Measurements from ENCODE around the gene HSF2BP.

Gene HSF2BP

GRCh38 chr21:43588957-43589356 is 70.3 kb downstream of the HSF2BP start:
- H3K9me3 ChIP-seq (ENCODE audit: control insufficient read depth in 5 of 5, low read length in 5 of 5), result no peaks in the 10 kb centered on the region
- no peaks in the 10 kb centered on the region for H3K27me3 ChIP-seq (ENCODE audit: control insufficient read depth in 5 of 5, insufficient read depth in 4 of 5, low read length in 5 of 5)
- H3K4me1 ChIP-seq (ENCODE audit: control insufficient read depth in 5 of 5, insufficient read depth in 5 of 5, low read length in 5 of 5), result peaks cover 3 to 28% (median 24%) of the 10 kb centered on the region in 5 donors
- H3K36me3 ChIP-seq (ENCODE audit: control insufficient read depth in 5 of 5, insufficient read depth in 5 of 5, low read length in 5 of 5), result no peaks in the 10 kb centered on the region
- no peak overlapping the region for H3K4me3 ChIP-seq (ENCODE audit: low read depth in 1 of 5, low read length in 5 of 5)
- no peak overlapping the region for H3K27ac ChIP-seq (ENCODE audit: low read depth, low read length)
- H3K9ac ChIP-seq (ENCODE audit: low read length in 5 of 5), result no peak overlapping the region

- no peaks in the 10 kb centered on the region for H3K36me3 ChIP-seq (ENCODE audit: control insufficient read depth in 5 of 5, insufficient read depth in 5 of 5, low read length in 5 of 5)
- peak overlapping the region in 2 of 5 donors; percentile 3 to 9 for H3K4me3 ChIP-seq (ENCODE audit: low read depth in 1 of 5, low read length in 5 of 5)
- no peak overlapping the region for H3K9ac ChIP-seq (ENCODE audit: low read length in 5 of 5)
- no peaks in the 10 kb centered on the region for H3K9me3 ChIP-seq (ENCODE audit: control insufficient read depth in 5 of 5, low read length in 5 of 5)
- H3K4me1 ChIP-seq (ENCODE audit: control insufficient read depth in 5 of 5, insufficient read depth in 5 of 5, low read length in 5 of 5), result peaks cover 3 to 21% (median 19%) of the 10 kb centered on the region in 5 donors
- H3K27me3 ChIP-seq (ENCODE audit: control insufficient read depth in 5 of 5, insufficient read depth in 4 of 5, low read length in 5 of 5), result no peaks in the 10 kb centered on the region
- peak overlapping the region; percentile 87 for H3K27ac ChIP-seq (ENCODE audit: low read depth, low read length)
Observed at GRCh38 chr21:43585924-43586413, 73.3 kb downstream of the HSF2BP start.

GRCh38 chr21:43585514-43585913 is 73.8 kb downstream of the HSF2BP start:
- H3K27me3 ChIP-seq (ENCODE audit: control insufficient read depth in 5 of 5, insufficient read depth in 4 of 5, low read length in 5 of 5), result no peaks in the 10 kb centered on the region
- no peak overlapping the region for H3K9ac ChIP-seq (ENCODE audit: low read length in 5 of 5)
- H3K9me3 ChIP-seq (ENCODE audit: control insufficient read depth in 5 of 5, low read length in 5 of 5), result no peaks in the 10 kb centered on the region
- H3K27ac ChIP-seq (ENCODE audit: low read depth, low read length), result peak overlapping the region; percentile 87
- peaks cover 3 to 21% (median 19%) of the 10 kb centered on the region in 5 donors for H3K4me1 ChIP-seq (ENCODE audit: control insufficient read depth in 5 of 5, insufficient read depth in 5 of 5, low read length in 5 of 5)
- H3K36me3 ChIP-seq (ENCODE audit: control insufficient read depth in 5 of 5, insufficient read depth in 5 of 5, low read length in 5 of 5), result no peaks in the 10 kb centered on the region
- no peak overlapping the region for H3K4me3 ChIP-seq (ENCODE audit: low read depth in 1 of 5, low read length in 5 of 5)

- no peaks in the 10 kb centered on the region for H3K9me3 ChIP-seq (ENCODE audit: control insufficient read depth in 5 of 5, low read length in 5 of 5)
- no peak overlapping the region for H3K4me3 ChIP-seq (ENCODE audit: low read depth in 1 of 5, low read length in 5 of 5)
- H3K27ac ChIP-seq (ENCODE audit: low read depth, low read length), result no peak overlapping the region
- H3K4me1 ChIP-seq (ENCODE audit: control insufficient read depth in 5 of 5, insufficient read depth in 5 of 5, low read length in 5 of 5), result peaks cover 3 to 17% (median 14%) of the 10 kb centered on the region in 5 donors
- H3K27me3 ChIP-seq (ENCODE audit: control insufficient read depth in 5 of 5, insufficient read depth in 4 of 5, low read length in 5 of 5), result no peaks in the 10 kb centered on the region
- H3K9ac ChIP-seq (ENCODE audit: low read length in 5 of 5), result no peak overlapping the region
- no peaks in the 10 kb centered on the region for H3K36me3 ChIP-seq (ENCODE audit: control insufficient read depth in 5 of 5, insufficient read depth in 5 of 5, low read length in 5 of 5)
Observed at GRCh38 chr21:43581453-43581852, 77.8 kb downstream of the HSF2BP start.

- Histone ChIP-seq H3K36me3 (ENCODE audit: control insufficient read depth in 5 of 5, insufficient read depth in 5 of 5, low read length in 5 of 5) (no peaks in the 10 kb centered on the region), H3K9me3 (ENCODE audit: control insufficient read depth in 5 of 5, low read length in 5 of 5) (no peaks in the 10 kb centered on the region), H3K4me1 (ENCODE audit: control insufficient read depth in 5 of 5, insufficient read depth in 5 of 5, low read length in 5 of 5) (peaks cover 0 to 13% (median 9%) of the 10 kb centered on the region in 5 donors), H3K9ac (ENCODE audit: low read length in 5 of 5) (no peak overlapping the region), H3K27me3 (ENCODE audit: control insufficient read depth in 5 of 5, insufficient read depth in 4 of 5, low read length in 5 of 5) (no peaks in the 10 kb centered on the region), H3K27ac (ENCODE audit: low read depth, low read length) (no peak overlapping the region), H3K4me3 (ENCODE audit: low read depth in 1 of 5, low read length in 5 of 5) (no peak overlapping the region)
Observed at GRCh38 chr21:43578677-43579303, 80.5 kb downstream of the HSF2BP start.

GRCh38 chr21:43575473-43575844 is 83.8 kb downstream of the HSF2BP start:
- Histone ChIP-seq H3K9me3 (ENCODE audit: control insufficient read depth in 5 of 5, low read length in 5 of 5) (no peaks in the 10 kb centered on the region), H3K27ac (ENCODE audit: low read depth, low read length) (no peak overlapping the region), H3K9ac (ENCODE audit: low read length in 5 of 5) (no peak overlapping the region), H3K4me3 (ENCODE audit: low read depth in 1 of 5, low read length in 5 of 5) (no peak overlapping the region), H3K36me3 (ENCODE audit: control insufficient read depth in 5 of 5, insufficient read depth in 5 of 5, low read length in 5 of 5) (no peaks in the 10 kb centered on the region), H3K4me1 (ENCODE audit: control insufficient read depth in 5 of 5, insufficient read depth in 5 of 5, low read length in 5 of 5) (peaks cover 0 to 20% (median 9%) of the 10 kb centered on the region in 5 donors), H3K27me3 (ENCODE audit: control insufficient read depth in 5 of 5, insufficient read depth in 4 of 5, low read length in 5 of 5) (no peaks in the 10 kb centered on the region)

GRCh38 chr21:43574741-43575472 is 84.4 kb downstream of the HSF2BP start:
- H3K27ac ChIP-seq (ENCODE audit: low read depth, low read length), result no peak overlapping the region

GRCh38 chr21:43573921-43574320 is 85.4 kb downstream of the HSF2BP start:
- H3K27ac ChIP-seq (ENCODE audit: low read depth, low read length), result no peak overlapping the region
- no peak overlapping the region for H3K4me3 ChIP-seq (ENCODE audit: low read depth in 1 of 5, low read length in 5 of 5)

More at GRCh38 chr21:43574741-43575472, 84.4 kb downstream of the HSF2BP start:
- peaks cover 0 to 20% (median 9%) of the 10 kb centered on the region in 5 donors for H3K4me1 ChIP-seq (ENCODE audit: control insufficient read depth in 5 of 5, insufficient read depth in 5 of 5, low read length in 5 of 5)
- H3K9me3 ChIP-seq (ENCODE audit: control insufficient read depth in 5 of 5, low read length in 5 of 5), result no peaks in the 10 kb centered on the region
- H3K9ac ChIP-seq (ENCODE audit: low read length in 5 of 5), result peak overlapping the region in 1 of 5 donors; percentile 30
- H3K27me3 ChIP-seq (ENCODE audit: control insufficient read depth in 5 of 5, insufficient read depth in 4 of 5, low read length in 5 of 5), result no peaks in the 10 kb centered on the region
- no peaks in the 10 kb centered on the region for H3K36me3 ChIP-seq (ENCODE audit: control insufficient read depth in 5 of 5, insufficient read depth in 5 of 5, low read length in 5 of 5)
- H3K4me3 ChIP-seq (ENCODE audit: low read depth in 1 of 5, low read length in 5 of 5), result no peak overlapping the region

GRCh38 chr21:43572446-43572845 is 86.8 kb downstream of the HSF2BP start:
- no peak overlapping the region for H3K27ac ChIP-seq (ENCODE audit: low read depth, low read length)
- H3K9ac ChIP-seq (ENCODE audit: low read length in 5 of 5), result no peak overlapping the region
- H3K4me3 ChIP-seq (ENCODE audit: low read depth in 1 of 5, low read length in 5 of 5), result no peak overlapping the region
- peaks cover 0 to 16% (median 9%) of the 10 kb centered on the region in 5 donors for H3K4me1 ChIP-seq (ENCODE audit: control insufficient read depth in 5 of 5, insufficient read depth in 5 of 5, low read length in 5 of 5)
- H3K27me3 ChIP-seq (ENCODE audit: control insufficient read depth in 5 of 5, insufficient read depth in 4 of 5, low read length in 5 of 5), result no peaks in the 10 kb centered on the region
- no peaks in the 10 kb centered on the region for H3K36me3 ChIP-seq (ENCODE audit: control insufficient read depth in 5 of 5, insufficient read depth in 5 of 5, low read length in 5 of 5)
- H3K9me3 ChIP-seq (ENCODE audit: control insufficient read depth in 5 of 5, low read length in 5 of 5), result no peaks in the 10 kb centered on the region

More at GRCh38 chr21:43573921-43574320, 85.4 kb downstream of the HSF2BP start:
- Histone ChIP-seq H3K9ac (ENCODE audit: low read length in 5 of 5) (no peak overlapping the region), H3K4me1 (ENCODE audit: control insufficient read depth in 5 of 5, insufficient read depth in 5 of 5, low read length in 5 of 5) (peaks cover 0 to 20% (median 9%) of the 10 kb centered on the region in 5 donors), H3K9me3 (ENCODE audit: control insufficient read depth in 5 of 5, low read length in 5 of 5) (no peaks in the 10 kb centered on the region), H3K27me3 (ENCODE audit: control insufficient read depth in 5 of 5, insufficient read depth in 4 of 5, low read length in 5 of 5) (no peaks in the 10 kb centered on the region), H3K36me3 (ENCODE audit: control insufficient read depth in 5 of 5, insufficient read depth in 5 of 5, low read length in 5 of 5) (no peaks in the 10 kb centered on the region)

- no peaks in the 10 kb centered on the region for H3K36me3 ChIP-seq (ENCODE audit: control insufficient read depth in 5 of 5, insufficient read depth in 5 of 5, low read length in 5 of 5)
- H3K27me3 ChIP-seq (ENCODE audit: control insufficient read depth in 5 of 5, insufficient read depth in 4 of 5, low read length in 5 of 5), result no peaks in the 10 kb centered on the region
- no peak overlapping the region for H3K27ac ChIP-seq (ENCODE audit: low read depth, low read length)
- no peaks in the 10 kb centered on the region for H3K9me3 ChIP-seq (ENCODE audit: control insufficient read depth in 5 of 5, low read length in 5 of 5)
- H3K4me1 ChIP-seq (ENCODE audit: control insufficient read depth in 5 of 5, insufficient read depth in 5 of 5, low read length in 5 of 5), result peaks cover 0 to 16% (median 9%) of the 10 kb centered on the region in 5 donors
- H3K9ac ChIP-seq (ENCODE audit: low read length in 5 of 5), result no peak overlapping the region
- no peak overlapping the region for H3K4me3 ChIP-seq (ENCODE audit: low read depth in 1 of 5, low read length in 5 of 5)
Observed at GRCh38 chr21:43571976-43572375, 87.3 kb downstream of the HSF2BP start.

Measured in subcutaneous abdominal adipose tissue (tissue), 5 donors.